ENCODE results near the gene FFAR2. TPM values are rescaled to one million over a fixed set of nuclear protein-coding genes. Genes with fewer than 3 reads are reported as not detected.
A peak's percentile ranks its signal among the peaks of the same experiment; 100 is the strongest.
"Not testable (repeated sequence)": the region's sequence is repeated elsewhere in the genome, so short reads cannot be mapped to it uniquely, and the experiment has no call there.

The FFAR2 gene
- total and polyA plus RNA-seq, 3 experiments from 2014 or later = not detected

- POLR2A ChIA-PET = no interaction called here
Observed at GRCh38 chr19:35417713-35418534, 30.1 kb upstream of the FFAR2 start.

GRCh38 chr19:35419046-35419445 is 29.0 kb upstream of the FFAR2 start:
- Histone ChIP-seq H3K36me3 (ENCODE audit: insufficient read depth, low read length) (no peaks in the 10 kb centered on the region), H3K4me3 (ENCODE audit: low read length) (no peak overlapping the region), H3K9me3 (ENCODE audit: low read length) (no peaks in the 10 kb centered on the region), H3K4me1 (ENCODE audit: insufficient read depth, low read length) (no peaks in the 10 kb centered on the region), H3K27ac (ENCODE audit: low read depth, low read length) (no peak overlapping the region), H3K27me3 (ENCODE audit: insufficient read depth, low read length, poor library complexity, severe bottlenecking) (peaks cover 4% of the 10 kb centered on the region)
- Mint-ChIP-seq H3K4me1 (peaks cover 0 to 4% (median 0%) of the 10 kb centered on the region in 3 donors), H3K27me3 (peaks cover 13 to 33% of the 10 kb centered on the region in 2 donors), H3K27ac (no peak overlapping the region), H3K36me3 (peaks cover 0 to 1% (median 0%) of the 10 kb centered on the region in 3 donors), H3K9me3 (no peaks in the 10 kb centered on the region), H3K4me3 (no peak overlapping the region)
- POLR2A ChIA-PET = no interaction called here
- DNase-seq = no peak
- CTCF ChIA-PET = no interaction called here

More at GRCh38 chr19:35417713-35418534, 30.1 kb upstream of the FFAR2 start:
- Histone ChIP-seq H3K27ac (ENCODE audit: low read depth, low read length) (no peak overlapping the region), H3K36me3 (ENCODE audit: insufficient read depth, low read length) (no peaks in the 10 kb centered on the region), H3K4me3 (ENCODE audit: low read length) (no peak overlapping the region), H3K27me3 (ENCODE audit: insufficient read depth, low read length, poor library complexity, severe bottlenecking) (peaks cover 6% of the 10 kb centered on the region), H3K9me3 (ENCODE audit: low read length) (no peaks in the 10 kb centered on the region), H3K4me1 (ENCODE audit: insufficient read depth, low read length) (no peaks in the 10 kb centered on the region)
- H3K9me3 Mint-ChIP-seq = no peaks in the 10 kb centered on the region
- no peak overlapping the region for H3K4me3 Mint-ChIP-seq
- H3K27me3 Mint-ChIP-seq = peaks cover 12 to 39% of the 10 kb centered on the region in 2 donors
- peaks cover 0 to 4% (median 0%) of the 10 kb centered on the region in 3 donors for H3K4me1 Mint-ChIP-seq
- H3K36me3 Mint-ChIP-seq = peaks cover 0 to 1% (median 0%) of the 10 kb centered on the region in 3 donors
- no peak for DNase-seq
- peak overlapping the region in 2 of 8 donors; percentile 48 to 56 for H3K27ac Mint-ChIP-seq
- CTCF ChIA-PET = interaction anchor here (1.0 kb wide), 1 partner anchor 52 kb away, joined by 3 read pairs; no protein-coding TSS in a partner anchor

GRCh38 chr19:35419805-35420204 is 28.3 kb upstream of the FFAR2 start:
- no peak overlapping the region for H3K27ac ChIP-seq (ENCODE audit: low read depth, low read length)
- peaks cover 13 to 31% of the 10 kb centered on the region in 2 donors for H3K27me3 Mint-ChIP-seq

GRCh38 chr19:35421362-35421761 is 26.7 kb upstream of the FFAR2 start:
- Histone ChIP-seq H3K9me3 (ENCODE audit: low read length) (no peaks in the 10 kb centered on the region), H3K4me1 (ENCODE audit: insufficient read depth, low read length) (no peaks in the 10 kb centered on the region), H3K27me3 (ENCODE audit: insufficient read depth, low read length, poor library complexity, severe bottlenecking) (no peaks in the 10 kb centered on the region), H3K4me3 (ENCODE audit: low read length) (no peak overlapping the region), H3K27ac (ENCODE audit: low read depth, low read length) (no peak overlapping the region), H3K36me3 (ENCODE audit: insufficient read depth, low read length) (no peaks in the 10 kb centered on the region)
- Mint-ChIP-seq H3K27me3 (peaks cover 5 to 21% of the 10 kb centered on the region in 2 donors), H3K36me3 (peaks cover 0 to 1% (median 0%) of the 10 kb centered on the region in 3 donors), H3K4me1 (peaks cover 0 to 4% (median 0%) of the 10 kb centered on the region in 3 donors), H3K27ac (no peak overlapping the region), H3K9me3 (no peaks in the 10 kb centered on the region), H3K4me3 (no peak overlapping the region)
- no peak for DNase-seq
- CTCF ChIA-PET = interaction anchor here (0.8 kb wide), 1 partner anchor 42 kb away, joined by 3 read pairs; no protein-coding TSS in a partner anchor
- POLR2A ChIA-PET = no interaction called here

More at GRCh38 chr19:35419805-35420204, 28.3 kb upstream of the FFAR2 start:
- DNase-seq = no peak
- Mint-ChIP-seq H3K9me3 (no peaks in the 10 kb centered on the region), H3K4me1 (peaks cover 0 to 4% (median 0%) of the 10 kb centered on the region in 3 donors), H3K4me3 (no peak overlapping the region), H3K27ac (no peak overlapping the region), H3K36me3 (peaks cover 0 to 1% (median 0%) of the 10 kb centered on the region in 3 donors)
- H3K27me3 ChIP-seq (ENCODE audit: insufficient read depth, low read length, poor library complexity, severe bottlenecking) = no peaks in the 10 kb centered on the region
- no peaks in the 10 kb centered on the region for H3K4me1 ChIP-seq (ENCODE audit: insufficient read depth, low read length)
- no peak overlapping the region for H3K4me3 ChIP-seq (ENCODE audit: low read length)
- CTCF ChIA-PET = no interaction called here
- H3K36me3 ChIP-seq (ENCODE audit: insufficient read depth, low read length) = no peaks in the 10 kb centered on the region
- POLR2A ChIA-PET = no interaction called here
- H3K9me3 ChIP-seq (ENCODE audit: low read length) = no peaks in the 10 kb centered on the region

GRCh38 chr19:35423406-35423805 is 24.7 kb upstream of the FFAR2 start:
- H3K4me1 Mint-ChIP-seq; H3K27me3 ChIP-seq (ENCODE audit: insufficient read depth, low read length, poor library complexity, severe bottlenecking); POLR2A ChIA-PET; H3K36me3 ChIP-seq (ENCODE audit: insufficient read depth, low read length); H3K36me3 Mint-ChIP-seq; H3K4me3 ChIP-seq (ENCODE audit: low read length); H3K9me3 Mint-ChIP-seq; H3K4me1 ChIP-seq (ENCODE audit: insufficient read depth, low read length); CTCF ChIA-PET; H3K27ac ChIP-seq (ENCODE audit: low read depth, low read length); DNase-seq; H3K4me3 Mint-ChIP-seq; H3K27ac Mint-ChIP-seq; H3K9me3 ChIP-seq (ENCODE audit: low read length); H3K27me3 Mint-ChIP-seq: not testable (repeated sequence)

GRCh38 chr19:35425682-35426081 is 22.4 kb upstream of the FFAR2 start:
- no peak overlapping the region for H3K27ac ChIP-seq (ENCODE audit: low read depth, low read length)
- Mint-ChIP-seq H3K27me3 (peaks cover 3% of the 10 kb centered on the region in 2 donors), H3K9me3 (peaks cover 0 to 5% (median 3%) of the 10 kb centered on the region in 5 donors), H3K27ac (peak overlapping the region in 1 of 8 donors; percentile 63), H3K4me3 (no peak overlapping the region), H3K4me1 (peaks cover 0 to 2% (median under 1%) of the 10 kb centered on the region in 3 donors), H3K36me3 (peaks cover 0 to 3% (median 0%) of the 10 kb centered on the region in 3 donors)
- CTCF ChIA-PET = no interaction called here
- H3K27me3 ChIP-seq (ENCODE audit: insufficient read depth, low read length, poor library complexity, severe bottlenecking) = no peaks in the 10 kb centered on the region
- no peak overlapping the region for H3K4me3 ChIP-seq (ENCODE audit: low read length)
- DNase-seq = no peak
- H3K4me1 ChIP-seq (ENCODE audit: insufficient read depth, low read length) = no peaks in the 10 kb centered on the region
- no peaks in the 10 kb centered on the region for H3K36me3 ChIP-seq (ENCODE audit: insufficient read depth, low read length)
- POLR2A ChIA-PET = no interaction called here
- H3K9me3 ChIP-seq (ENCODE audit: low read length) = no peaks in the 10 kb centered on the region

- Histone ChIP-seq H3K4me1 (ENCODE audit: insufficient read depth, low read length) (no peaks in the 10 kb centered on the region), H3K27me3 (ENCODE audit: insufficient read depth, low read length, poor library complexity, severe bottlenecking) (no peaks in the 10 kb centered on the region), H3K4me3 (ENCODE audit: low read length) (no peak overlapping the region), H3K36me3 (ENCODE audit: insufficient read depth, low read length) (no peaks in the 10 kb centered on the region), H3K27ac (ENCODE audit: low read depth, low read length) (no peak overlapping the region), H3K9me3 (ENCODE audit: low read length) (no peaks in the 10 kb centered on the region)
- H3K4me1 Mint-ChIP-seq = peaks cover 0 to 4% (median 3%) of the 10 kb centered on the region in 3 donors
- peaks cover 0 to 15% (median 0%) of the 10 kb centered on the region in 3 donors for H3K36me3 Mint-ChIP-seq
- no peak overlapping the region for H3K27ac Mint-ChIP-seq
- no peak for DNase-seq
- no peak overlapping the region for H3K4me3 Mint-ChIP-seq
- ChIA-PET POLR2A (no interaction called here), CTCF (no interaction called here)
- H3K9me3 Mint-ChIP-seq = peaks cover 7 to 17% (median 13%) of the 10 kb centered on the region in 5 donors
- peaks cover 3 to 5% of the 10 kb centered on the region in 2 donors for H3K27me3 Mint-ChIP-seq
Observed at GRCh38 chr19:35427187-35427586, 20.9 kb upstream of the FFAR2 start.

- peaks cover 0 to 20% (median 0%) of the 10 kb centered on the region in 3 donors for H3K36me3 Mint-ChIP-seq
- Histone ChIP-seq H3K4me3 (ENCODE audit: low read length) (no peak overlapping the region), H3K36me3 (ENCODE audit: insufficient read depth, low read length) (no peaks in the 10 kb centered on the region), H3K4me1 (ENCODE audit: insufficient read depth, low read length) (no peaks in the 10 kb centered on the region), H3K9me3 (ENCODE audit: low read length) (no peaks in the 10 kb centered on the region), H3K27me3 (ENCODE audit: insufficient read depth, low read length, poor library complexity, severe bottlenecking) (no peaks in the 10 kb centered on the region), H3K27ac (ENCODE audit: low read depth, low read length) (no peak overlapping the region)
- no peak for DNase-seq
- peaks cover 0 to 4% (median 3%) of the 10 kb centered on the region in 3 donors for H3K4me1 Mint-ChIP-seq
- CTCF ChIA-PET = interaction anchor here (1.3 kb wide), 1 partner anchor 77 kb away, joined by 3 read pairs; no protein-coding TSS in a partner anchor
- H3K9me3 Mint-ChIP-seq = peaks cover 7 to 21% (median 13%) of the 10 kb centered on the region in 5 donors
- peaks cover 3 to 4% of the 10 kb centered on the region in 2 donors for H3K27me3 Mint-ChIP-seq
- POLR2A ChIA-PET = no interaction called here
- no peak overlapping the region for H3K4me3 Mint-ChIP-seq
- H3K27ac Mint-ChIP-seq = no peak overlapping the region
Observed at GRCh38 chr19:35429698-35430408, 18.2 kb upstream of the FFAR2 start.

Data from CD8-positive, alpha-beta memory T cell (primary cell).